ENCODE measurements around the gene ACOT8. TPM values are rescaled to one million over a fixed set of nuclear protein-coding genes. Genes with fewer than 3 reads are reported as not detected.

Gene ACOT8
- total and polyA plus RNA-seq, 2 experiments from 2014 or later = 32.9 to 55.2 TPM

DNA sequence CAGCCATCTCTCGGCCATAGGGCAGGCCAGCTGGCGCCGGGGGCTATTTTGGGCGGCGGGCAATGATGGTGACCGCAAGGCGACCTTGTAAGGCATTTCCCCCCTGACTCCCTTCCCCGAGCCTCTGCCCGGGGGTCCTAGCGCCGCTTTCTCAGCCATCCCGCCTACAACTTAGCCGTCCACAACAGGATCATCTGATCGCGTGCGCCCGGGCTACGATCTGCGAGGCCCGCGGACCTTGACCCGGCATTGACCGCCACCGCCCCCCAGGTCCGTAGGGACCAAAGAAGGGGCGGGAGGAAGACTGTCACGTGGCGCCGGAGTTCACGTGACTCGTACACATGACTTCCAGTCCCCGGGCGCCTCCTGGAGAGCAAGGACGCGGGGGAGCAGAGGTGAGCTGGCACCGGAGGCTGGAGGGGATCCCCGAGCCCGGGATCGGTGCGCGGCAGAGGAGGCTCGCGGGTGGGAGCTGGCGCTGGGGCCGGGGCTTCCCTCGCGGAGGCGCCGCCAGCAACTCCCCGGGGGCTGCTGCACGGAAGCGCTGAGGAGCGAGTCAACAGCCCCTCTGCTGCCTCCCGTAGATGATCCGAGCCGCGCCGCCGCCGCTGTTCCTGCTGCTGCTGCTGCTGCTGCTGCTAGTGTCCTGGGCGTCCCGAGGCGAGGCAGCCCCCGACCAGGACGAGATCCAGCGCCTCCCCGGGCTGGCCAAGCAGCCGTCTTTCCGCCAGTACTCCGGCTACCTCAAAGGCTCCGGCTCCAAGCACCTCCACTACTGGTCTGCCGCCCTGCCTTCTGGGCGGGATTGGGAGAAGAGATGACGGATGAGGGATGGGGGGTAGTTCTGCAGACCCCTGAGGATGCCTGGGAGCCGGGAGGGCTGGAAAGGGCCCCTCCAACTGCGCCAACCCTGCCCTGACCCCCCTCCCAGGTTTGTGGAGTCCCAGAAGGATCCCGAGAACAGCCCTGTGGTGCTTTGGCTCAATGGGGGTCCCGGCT lies 34.1 kb upstream of the ACOT8 start, which contains the start of the genes CTSA and NEURL2:
Gene CTSA (plus strand): TSS at position 351 of the 999 bp plus-strand sequence. CDS start 234 bp downstream, at position 585.
Gene NEURL2 (minus strand): TSS at position 224 of the 999 bp plus-strand sequence. CDS start 217 bp downstream, at position 7.
- H3K4me1 ChIP-seq (ENCODE audit: insufficient read depth) = no peaks in the 10 kb centered on the region; the same call in 1 of the 2 replicates
- in situ Hi-C loops (cut with MboI) = no loop called here
- H3F3A ChIP-seq (ENCODE audit: insufficient read depth) = no peaks in the 10 kb centered on the region
- no peaks in the 10 kb centered on the region for H4K20me1 ChIP-seq (ENCODE audit: insufficient read depth)
- no peaks in the 10 kb centered on the region for H3K9me2 ChIP-seq (ENCODE audit: insufficient read depth)
- peak within 1 kb of the TSS; percentile 52 for H3K27ac ChIP-seq
- peaks cover 23% of the 10 kb centered on the region; the same call in 1 of the 2 replicates for H3K79me2 ChIP-seq (ENCODE audit: insufficient read depth)
- peak within 1 kb of the TSS; percentile 75 for H3K4me2 ChIP-seq (ENCODE audit: unreplicated experiment)
- no peaks in the 10 kb centered on the region for H3K27me3 ChIP-seq (replicated peaks; ENCODE audit: insufficient read depth)
- H3K4me3 ChIP-seq = peak within 1 kb of the TSS; percentile 78
- peak; percentile 97 for DNase-seq
- peaks cover 10% of the 10 kb centered on the region; the same call in 1 of the 2 replicates for H3K36me3 ChIP-seq (ENCODE audit: low read depth)
- TF ChIP-seq EZH2 (IDR thresholded peaks at IDR 0.05; ENCODE audit: insufficient read depth, poor library complexity, severe bottlenecking) (no peak), EZH2phosphoT487 (IDR thresholded peaks at IDR 0.05; ENCODE audit: insufficient read depth, low read depth) (no peak)
- H3K9ac ChIP-seq = peak within 1 kb of the TSS; percentile 85
- H2AFZ ChIP-seq = peak within 1 kb of the TSS; percentile 81
- no peaks in the 10 kb centered on the region for H3K9me3 ChIP-seq (ENCODE audit: low read depth)
- 0 to 1% methylated on average over 63 to 68 of the region's 78 CpGs for WGBS, 2 experiments (ENCODE audit: low coverage in 1 of 2, low lambda C conversion rate in 2 of 2, missing lambda C conversion rate in 2 of 2)

DNA sequence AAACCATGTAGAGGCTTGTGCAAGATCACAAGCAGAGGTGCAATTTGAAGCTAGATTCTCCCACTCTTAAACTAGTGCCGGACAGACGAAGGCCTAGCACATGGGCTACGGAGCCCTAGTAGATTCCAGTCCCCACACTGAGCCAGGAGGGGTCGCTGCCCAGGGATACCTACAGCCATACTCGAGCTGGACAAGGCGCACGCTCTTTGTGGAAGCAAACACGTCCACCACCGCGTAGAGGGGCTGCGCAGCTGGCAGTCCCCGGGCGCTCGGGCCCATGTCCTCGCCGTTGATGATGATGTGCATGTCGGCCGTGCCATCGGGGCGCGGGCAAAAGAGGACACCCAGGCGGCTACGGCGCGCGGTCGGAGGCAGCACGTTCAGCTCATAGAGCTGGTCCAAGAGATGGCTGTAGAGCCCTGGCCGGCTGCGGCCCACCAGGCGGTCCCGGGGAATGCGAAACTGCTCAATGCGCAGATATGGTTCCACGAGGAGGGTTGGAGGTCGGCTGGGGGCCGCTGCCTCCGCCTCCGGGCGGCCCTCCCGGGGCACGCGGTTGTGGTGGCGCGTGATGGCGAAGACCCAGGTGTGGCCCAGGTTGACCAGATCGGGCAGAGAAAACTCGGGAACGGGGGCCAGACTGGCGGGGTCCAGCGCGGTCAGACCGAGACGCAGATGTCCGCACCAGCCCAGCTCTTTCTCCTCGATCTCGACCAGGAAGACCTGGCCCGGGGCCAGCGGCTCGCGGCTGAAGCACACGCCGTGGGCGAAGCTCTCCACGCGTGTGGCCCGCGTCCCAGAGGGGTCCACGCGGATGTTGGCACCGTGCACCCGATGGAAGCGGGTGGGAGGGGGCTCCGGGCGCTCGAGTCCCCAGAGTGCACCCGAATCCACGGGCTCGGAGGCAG lies 33.1 kb upstream of the ACOT8 start:
- H3F3A ChIP-seq (ENCODE audit: insufficient read depth) = peaks cover 3% of the 10 kb centered on the region
- no peaks in the 10 kb centered on the region for H3K9me3 ChIP-seq (ENCODE audit: low read depth)
- no peaks in the 10 kb centered on the region for H3K27me3 ChIP-seq (replicated peaks; ENCODE audit: insufficient read depth)
- H3K4me3 ChIP-seq = peak overlapping the region; percentile 78
- H3K9ac ChIP-seq = peak overlapping the region; percentile 85
- peaks cover 1% of the 10 kb centered on the region; the same call in 1 of the 2 replicates for H4K20me1 ChIP-seq (ENCODE audit: insufficient read depth)
- no peaks in the 10 kb centered on the region for H3K9me2 ChIP-seq (ENCODE audit: insufficient read depth)
- in situ Hi-C loops (cut with MboI) = no loop called here
- peaks cover 23% of the 10 kb centered on the region; the same call in 1 of the 2 replicates for H3K79me2 ChIP-seq (ENCODE audit: insufficient read depth)
- H2AFZ ChIP-seq = peak overlapping the region; percentile 81
- 0 out of 2 replicates have a peak, but pooled peaks cover under 1% of the 10 kb centered on the region for H3K36me3 ChIP-seq (ENCODE audit: low read depth)
- WGBS, 2 experiments (ENCODE audit: low coverage in 1 of 2, low lambda C conversion rate in 2 of 2, missing lambda C conversion rate in 2 of 2) = 5 to 6% methylated on average over 51 to 72 of the region's 79 CpGs
- peak overlapping the region; percentile 52 for H3K27ac ChIP-seq
- H3K4me1 ChIP-seq (ENCODE audit: insufficient read depth) = peaks cover 4% of the 10 kb centered on the region
- peak overlapping the region; percentile 75 for H3K4me2 ChIP-seq (ENCODE audit: unreplicated experiment)
- TF ChIP-seq EZH2 (IDR thresholded peaks at IDR 0.05; ENCODE audit: insufficient read depth, poor library complexity, severe bottlenecking) (no peak), EZH2phosphoT487 (IDR thresholded peaks at IDR 0.05; ENCODE audit: insufficient read depth, low read depth) (no peak)
- peak; percentile 83 for DNase-seq

DNA sequence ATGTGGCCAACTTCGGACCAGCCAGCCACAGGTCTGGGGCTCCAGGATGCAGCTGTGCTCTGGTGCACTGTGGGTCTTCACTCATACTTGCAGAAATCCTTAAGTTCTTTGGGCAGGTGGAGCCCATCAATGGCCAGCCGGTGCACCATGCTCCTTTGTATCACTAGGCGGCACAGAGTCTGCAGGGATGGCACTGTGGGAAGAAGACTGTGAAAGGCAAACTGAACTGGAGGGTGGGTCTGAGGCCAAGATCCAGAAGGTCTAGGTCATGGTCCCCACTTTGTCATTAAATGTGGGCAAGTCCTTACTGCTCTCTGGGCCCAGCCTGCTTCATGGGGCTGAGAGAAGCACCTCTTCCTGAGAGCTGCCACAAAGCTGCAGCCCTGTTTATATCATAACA lies 31.5 kb upstream of the ACOT8 start:
- Histone ChIP-seq H3K9ac (no peak overlapping the region), H3K9me3 (ENCODE audit: low read depth) (no peaks in the 10 kb centered on the region), H3K79me2 (ENCODE audit: insufficient read depth) (peaks cover 19% of the 10 kb centered on the region; the same call in 1 of the 2 replicates), H4K20me1 (ENCODE audit: insufficient read depth) (peaks cover 3% of the 10 kb centered on the region; the same call in 1 of the 2 replicates), H3K27me3 (replicated peaks; ENCODE audit: insufficient read depth) (no peaks in the 10 kb centered on the region), H3K4me3 (no peak overlapping the region), H3K9me2 (ENCODE audit: insufficient read depth) (no peaks in the 10 kb centered on the region), H3K27ac (no peak overlapping the region), H3F3A (ENCODE audit: insufficient read depth) (peaks cover 10% of the 10 kb centered on the region), H2AFZ (no peak overlapping the region), H3K4me2 (ENCODE audit: unreplicated experiment) (no peak overlapping the region), H3K36me3 (ENCODE audit: low read depth) (no peaks in the 10 kb centered on the region), H3K4me1 (ENCODE audit: insufficient read depth) (peaks cover 10% of the 10 kb centered on the region)
- in situ Hi-C loops (cut with MboI) = no loop called here
- 71 to 78% methylated on average over 3 of the region's 3 CpGs for WGBS, 2 experiments (ENCODE audit: low coverage in 1 of 2, low lambda C conversion rate in 2 of 2, missing lambda C conversion rate in 2 of 2)
- TF ChIP-seq EZH2phosphoT487 (IDR thresholded peaks at IDR 0.05; ENCODE audit: insufficient read depth, low read depth) = no peak
- TF ChIP-seq EZH2 (IDR thresholded peaks at IDR 0.05; ENCODE audit: insufficient read depth, poor library complexity, severe bottlenecking) = no peak
- no peak for DNase-seq

All from GM23248 (cell line).